OCI-LY3 (cell line): Measurements from ENCODE around the gene EXOC6.

ENCODE experiments used
- H2AFZ ChIP-seq: fragments of 200-600, 300-600 bp; shearing (Covaris generic); 2 replicates; pipeline ENCODE4 v1.6.0; 2014; ENCODE audit warnings: antibody characterized with exemption, low read depth, low read length
- H3K27ac ChIP-seq: fragments of 200-600, 300-600 bp; sonication (generic); 2 replicates; pipeline ENCODE4 v1.5.1; 2014; ENCODE audit warnings: mild to moderate bottlenecking, low read length, moderate library complexity, mixed read lengths
- H3K27me3 ChIP-seq: fragments of 200-600, 300-600 bp; sonication (generic); 2 replicates; pipeline ENCODE4 v1.6.1; 2014; ENCODE audit warnings: low read depth, low read length, mixed read lengths
- H3K36me3 ChIP-seq: fragments of 200-600, 300-600 bp; sonication (generic); replicated peaks from 2 replicates; pipeline ENCODE3; 2014; ENCODE audit warnings: low read depth, low read length, mixed read lengths
- H3K4me1 ChIP-seq: fragments of 300-600, 200-600 bp; sonication (generic); 2 replicates; pipeline ENCODE4 v1.6.1; 2014; ENCODE audit warnings: low read length, mixed read lengths
- H3K4me2 ChIP-seq: fragments of 200-600, 300-600 bp; sonication (generic); 2 replicates; pipeline ENCODE4 v1.6.1; 2014; ENCODE audit warnings: low read length, mixed read lengths
- H3K4me3 ChIP-seq: fragments of 300-600, 200-600 bp; sonication (generic); 2 replicates; pipeline ENCODE4 v1.5.1; 2014; ENCODE audit warnings: antibody characterized with exemption, mild to moderate bottlenecking, low read length, moderate library complexity
- H3K79me2 ChIP-seq: fragments of 300-600, 200-600 bp; shearing (Covaris generic); 2 replicates; pipeline ENCODE4 v1.6.1; 2014; ENCODE audit warnings: mild to moderate bottlenecking, low read length, mixed read lengths
- H3K9ac ChIP-seq: fragments of 300-600, 200-600 bp; shearing (Covaris generic); 2 replicates; pipeline ENCODE4 v1.6.0; 2014; ENCODE audit warnings: mild to moderate bottlenecking, low read length, moderate library complexity
- H3K9me3 ChIP-seq: fragments of 200-600, 300-600 bp; shearing (Covaris generic); 2 replicates; pipeline ENCODE4 v1.6.1; 2014; ENCODE audit warnings: low read length, mixed read lengths; ENCODE audit not compliant: insufficient read depth
- H4K20me1 ChIP-seq: fragments of 200-600, 300-600 bp; sonication (generic); 2 replicates; pipeline ENCODE4 v1.6.1; 2016; ENCODE audit warnings: low read length, mixed read lengths; ENCODE audit not compliant: insufficient read depth
- CTCF ChIP-seq: fragments of 200-600, 300-600 bp; sonication (generic); IDR thresholded peaks from 2 replicates; pipeline ENCODE4 v1.5.1; 2014; ENCODE audit warnings: antibody characterized with exemption, low read length, low read depth
- EZH2phosphoT487 ChIP-seq: fragments of 200-600 bp; shearing (Covaris generic); IDR thresholded peaks from 2 replicates; pipeline ENCODE4 v1.6.1; 2018; ENCODE audit warnings: antibody characterized with exemption, mixed run types, low read depth

The EXOC6 gene

GRCh38 chr10:92997620-92998019 is 149.3 kb downstream of the EXOC6 start:
- TF ChIP-seq EZH2phosphoT487 (no peak), CTCF (no peak)
- Histone ChIP-seq H4K20me1 (no peaks in the 10 kb centered on the region), H3K27ac (no peak overlapping the region), H2AFZ (no peak overlapping the region), H3K4me2 (no peak overlapping the region), H3K79me2 (no peaks in the 10 kb centered on the region), H3K9me3 (no peaks in the 10 kb centered on the region), H3K9ac (no peak overlapping the region; the same call in 1 of the 2 replicates), H3K4me3 (no peak overlapping the region), H3K27me3 (no peaks in the 10 kb centered on the region), H3K4me1 (no peaks in the 10 kb centered on the region), H3K36me3 (no peaks in the 10 kb centered on the region)

GRCh38 chr10:92999191-92999590 is 150.9 kb downstream of the EXOC6 start:
- H3K27me3 ChIP-seq: no peaks in the 10 kb centered on the region
- H4K20me1 ChIP-seq: no peaks in the 10 kb centered on the region
- H3K9me3 ChIP-seq: no peaks in the 10 kb centered on the region
- no peak overlapping the region for H3K9ac ChIP-seq
- no peak overlapping the region for H2AFZ ChIP-seq
- no peak overlapping the region for H3K4me3 ChIP-seq
- H3K36me3 ChIP-seq: no peaks in the 10 kb centered on the region
- H3K4me1 ChIP-seq: no peaks in the 10 kb centered on the region
- TF ChIP-seq CTCF: no peak
- TF ChIP-seq EZH2phosphoT487: no peak
- no peak overlapping the region for H3K4me2 ChIP-seq
- H3K79me2 ChIP-seq: no peaks in the 10 kb centered on the region
- H3K27ac ChIP-seq: no peak overlapping the region

GRCh38 chr10:93006435-93007039 is 158.2 kb downstream of the EXOC6 start:
- Histone ChIP-seq H3K36me3 (no peaks in the 10 kb centered on the region), H3K4me1 (no peaks in the 10 kb centered on the region), H3K27me3 (no peaks in the 10 kb centered on the region), H3K27ac (no peak overlapping the region), H3K4me3 (no peak overlapping the region), H4K20me1 (no peaks in the 10 kb centered on the region), H3K9ac (no peak overlapping the region), H2AFZ (no peak overlapping the region), H3K4me2 (no peak overlapping the region), H3K9me3 (no peaks in the 10 kb centered on the region), H3K79me2 (no peaks in the 10 kb centered on the region)
- TF ChIP-seq EZH2phosphoT487 (no peak), CTCF (peak; percentile 63)

GRCh38 chr10:93015722-93016121 is 167.4 kb downstream of the EXOC6 start:
- H3K79me2 ChIP-seq: no peaks in the 10 kb centered on the region
- H3K9me3 ChIP-seq: no peaks in the 10 kb centered on the region
- H3K4me1 ChIP-seq: no peaks in the 10 kb centered on the region
- no peak overlapping the region for H3K4me2 ChIP-seq
- no peaks in the 10 kb centered on the region for H4K20me1 ChIP-seq
- no peaks in the 10 kb centered on the region for H3K27me3 ChIP-seq
- H3K9ac ChIP-seq: no peak overlapping the region
- no peak overlapping the region for H3K4me3 ChIP-seq
- H3K27ac ChIP-seq: no peak overlapping the region
- no peaks in the 10 kb centered on the region for H3K36me3 ChIP-seq
- no peak overlapping the region for H2AFZ ChIP-seq
- no peak for TF ChIP-seq CTCF
- no peak for TF ChIP-seq EZH2phosphoT487
